GM12872 (cell line): ENCODE data around the gene CFAP300.

ENCODE experiments used
- CTCF ChIP-seq: IDR thresholded peaks from 3 replicates; pipeline ENCODE4 v1.5.1; 2011; ENCODE audit warnings: low read depth, mild to moderate bottlenecking, low read length, moderate library complexity; ENCODE audit not compliant: insufficient read depth

Gene CFAP300

GRCh38 chr11:102010776-102011494 is 36.3 kb upstream of the CFAP300 start:
- TF ChIP-seq CTCF: no peak

GRCh38 chr11:102012946-102013345 is 34.3 kb upstream of the CFAP300 start:
- no peak for TF ChIP-seq CTCF

- TF ChIP-seq CTCF: no peak
Observed at GRCh38 chr11:102014756-102015155, 32.5 kb upstream of the CFAP300 start.

- no peak for TF ChIP-seq CTCF
Observed at GRCh38 chr11:102017026-102017425, 30.2 kb upstream of the CFAP300 start.

GRCh38 chr11:102026217-102026616 is 21.0 kb upstream of the CFAP300 start:
- no peak for TF ChIP-seq CTCF

- no peak for TF ChIP-seq CTCF
Observed at GRCh38 chr11:102026959-102027358, 20.3 kb upstream of the CFAP300 start.

GRCh38 chr11:102036757-102037156 is 10.5 kb upstream of the CFAP300 start:
- TF ChIP-seq CTCF: no peak
